ENCODE data around the gene CARD11. TPM values are rescaled to one million over a fixed set of nuclear protein-coding genes. Genes with fewer than 3 reads are reported as not detected.

CARD11 gene
- total RNA-seq, result 2.6 and 3.9 TPM in 2 replicates

DNA sequence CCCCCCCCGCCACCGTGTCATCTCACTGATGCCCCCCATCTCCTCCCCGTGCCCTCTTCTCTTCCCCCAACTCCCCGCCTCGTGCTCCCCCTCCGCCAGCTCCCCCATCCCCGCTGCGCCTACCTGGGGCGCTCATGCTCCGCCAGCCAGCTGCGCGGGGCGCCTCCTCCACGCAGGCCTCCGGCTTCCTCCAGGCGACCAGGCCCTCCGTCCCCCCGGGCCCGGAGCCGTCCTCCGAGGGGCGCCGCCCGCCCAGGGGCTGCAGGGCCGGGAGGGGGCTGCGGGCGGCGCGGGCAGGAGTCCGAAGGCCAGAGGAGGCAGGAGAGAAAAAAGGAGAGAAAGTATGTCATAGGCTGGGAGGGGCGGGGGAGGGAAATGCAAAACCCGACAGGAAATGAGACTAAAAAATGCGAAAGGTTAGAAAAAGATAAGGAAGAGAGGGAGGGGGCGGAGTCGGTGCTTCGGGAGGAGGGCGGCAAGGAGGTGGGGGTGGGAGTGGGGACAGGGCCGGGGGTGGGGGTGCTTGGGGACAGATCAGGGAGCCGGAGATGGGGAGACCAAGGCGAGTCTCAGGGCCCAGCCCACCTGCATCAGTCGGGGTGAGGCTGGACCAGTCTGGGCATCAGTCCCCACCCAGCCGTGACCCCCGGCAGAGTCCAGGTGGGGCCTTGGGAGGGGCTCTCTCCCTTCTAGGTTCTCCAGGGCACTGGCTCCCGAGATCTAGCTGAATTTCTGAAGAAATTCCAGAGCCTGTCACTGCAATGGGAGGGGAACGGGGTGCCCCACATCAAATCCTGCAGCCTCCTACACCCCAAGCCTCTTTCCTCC, at the start of gene CARD11:
TSS of gene CARD11 (minus strand) at position 324 of the 828 bp plus-strand sequence. CDS start 85,361 bp downstream, outside the sequence.

Other genes with a start within 250 kb of the CARD11 start
- 38.3 and 42.7 TPM in 2 replicates for gene GNA12, start 199.6 kb downstream of the CARD11 start, total RNA-seq